IMR-90 (cell line): ENCODE results near the gene SHROOM3. TPM values are rescaled to one million over a fixed set of nuclear protein-coding genes. Genes with fewer than 3 reads are reported as not detected.

Source experiments
- ATAC-seq: fragments of 200-7000 bp; cut with Tn5 transposase; 2 replicates; pipeline ENCODE4 v1.9.1; 2020; ENCODE audit warnings: low read depth, mild to moderate bottlenecking, moderate library complexity
- BruUV-seq: library from RNA; stranded (reverse); fragments of 400-500 nt; replicated peaks from 2 replicates; lab custom pipeline; 2021; lab: Mats Ljungman, UMichigan
- CTCF ChIA-PET: fragments of 300-600 bp; formaldehyde crosslinking; extraction: SDS; loops from one replicate; lab custom pipeline; 2021; ENCODE audit warnings: antibody characterized with exemption; lab: Yijun Ruan, JAX
- POLR2A ChIA-PET: fragments of 300-600 bp; sonication (Branson Sonifier 250); formaldehyde crosslinking; loops from one replicate; lab custom pipeline; 2022; ENCODE audit warnings: antibody characterized with exemption; ENCODE audit not compliant: unreplicated experiment; lab: Charles Lee
- DNase-seq: peaks from one replicate; pipeline ENCODE4 v3.0.0; 2013
- H2AFZ ChIP-seq: replicated peaks from 2 replicates; pipeline ENCODE3; 2013; ENCODE audit warnings: low read length, mild to moderate bottlenecking; ENCODE audit not compliant: poor library complexity
- H2AK5ac ChIP-seq: 2 replicates; pipeline ENCODE4 v1.6.1; 2013; ENCODE audit warnings: low read depth, low read length, inconsistent platforms
- H2AK9ac ChIP-seq: replicated peaks from 2 replicates; pipeline ENCODE3; 2013; ENCODE audit warnings: mild to moderate bottlenecking, low read depth, low read length, moderate library complexity; ENCODE audit not compliant: poor library complexity
- H2BK120ac ChIP-seq: 2 replicates; pipeline ENCODE4 v1.6.1; 2013; ENCODE audit warnings: low read depth, low read length, inconsistent platforms
- H2BK15ac ChIP-seq: 3 replicates; pipeline ENCODE4 v1.6.1; 2013; ENCODE audit warnings: low read depth, low read length, inconsistent platforms
- H2BK20ac ChIP-seq: 2 replicates; pipeline ENCODE4 v1.6.1; 2013; ENCODE audit warnings: low read depth, mild to moderate bottlenecking, inconsistent platforms, low read length, moderate library complexity
- H2BK5ac ChIP-seq: 2 replicates; pipeline ENCODE4 v1.6.1; 2013; ENCODE audit warnings: mild to moderate bottlenecking, low read depth, low read length, inconsistent platforms; ENCODE audit not compliant: poor library complexity, severe bottlenecking
- H3K14ac ChIP-seq: replicated peaks from 2 replicates; pipeline ENCODE4 v1.6.1; 2013; ENCODE audit warnings: low read depth, low read length, inconsistent platforms
- H3K18ac ChIP-seq: 2 replicates; pipeline ENCODE4 v1.6.1; 2013; ENCODE audit warnings: low read depth, low read length, control low read depth
- H3K23ac ChIP-seq: 2 replicates; pipeline ENCODE4 v1.6.1; 2013; ENCODE audit warnings: low read depth, low read length, inconsistent platforms
- H3K27ac ChIP-seq: 2 replicates; pipeline ENCODE4 v1.5.1; 2013; ENCODE audit warnings: mild to moderate bottlenecking, control low read depth, low read length; ENCODE audit not compliant: insufficient read depth
- H3K27me3 ChIP-seq: 2 replicates; pipeline ENCODE4 v1.6.1; 2013; ENCODE audit warnings: low read length; ENCODE audit not compliant: control insufficient read depth, insufficient read depth
- H3K36me3 ChIP-seq: 2 replicates; pipeline ENCODE4 v1.6.1; 2013; ENCODE audit warnings: low read length, mixed read lengths; ENCODE audit not compliant: control insufficient read depth, insufficient read depth
- H3K4ac ChIP-seq: 2 replicates; pipeline ENCODE4 v1.6.1; 2013; ENCODE audit warnings: low read depth, low read length, inconsistent platforms
- H3K4me1 ChIP-seq: 2 replicates; pipeline ENCODE4 v1.6.1; 2013; ENCODE audit warnings: low read length, mixed read lengths; ENCODE audit not compliant: control insufficient read depth, insufficient read depth
- H3K4me2 ChIP-seq: 2 replicates; pipeline ENCODE4 v1.6.1; 2013; ENCODE audit warnings: low read depth, mild to moderate bottlenecking, control low read depth, low read length, moderate library complexity
- H3K4me3 ChIP-seq: 2 replicates; pipeline ENCODE4 v1.5.1; 2013; ENCODE audit warnings: low read depth, mild to moderate bottlenecking, control low read depth, low read length, moderate library complexity; ENCODE audit not compliant: insufficient read depth
- H3K56ac ChIP-seq: 2 replicates; pipeline ENCODE4 v1.6.1; 2013; ENCODE audit warnings: low read length, inconsistent platforms; ENCODE audit not compliant: insufficient read depth; ENCODE audit errors: extremely low read depth
- H3K79me1 ChIP-seq, 2 experiments: 2 replicates each; pipeline ENCODE4 v1.6.1; 2013; ENCODE audit warnings: low read length in 2 of 2, inconsistent platforms in 1 of 2, low read depth in 1 of 2
- H3K9ac ChIP-seq: 2 replicates; pipeline ENCODE4 v1.6.1; 2013; ENCODE audit warnings: low read depth, low read length, control low read depth
- H3K9me1 ChIP-seq: 2 replicates; pipeline ENCODE4 v1.6.1; 2013; ENCODE audit warnings: low read length, inconsistent platforms; ENCODE audit not compliant: insufficient read depth
- H3K9me3 ChIP-seq: 2 replicates; pipeline ENCODE4 v1.6.1; 2013; ENCODE audit warnings: low read length; ENCODE audit not compliant: control insufficient read depth, insufficient read depth
- H4K20me1 ChIP-seq: 2 replicates; pipeline ENCODE4 v1.6.1; 2013; ENCODE audit warnings: low read length, inconsistent platforms; ENCODE audit not compliant: insufficient read depth
- H4K5ac ChIP-seq: 2 replicates; pipeline ENCODE4 v1.6.1; 2013; ENCODE audit warnings: mild to moderate bottlenecking, low read depth, low read length, control low read depth
- H4K8ac ChIP-seq, 2 experiments: 2 replicates each; pipeline ENCODE4 v1.6.1; 2013; ENCODE audit warnings: low read depth in 2 of 2, low read length in 2 of 2, control low read depth in 1 of 2, inconsistent platforms in 1 of 2
- H4K91ac ChIP-seq: 2 replicates; pipeline ENCODE4 v1.6.1; 2013; ENCODE audit warnings: low read depth, low read length, inconsistent platforms; ENCODE audit not compliant: insufficient read depth
- MAFK ChIP-seq: IDR thresholded peaks from 2 replicates; pipeline ENCODE4 v1.6.1; 2012; ENCODE audit warnings: low read depth, low read length, improper control_type of control experiment
- SMC3 ChIP-seq: fragments of 150-350 bp; IDR thresholded peaks from 2 replicates; pipeline ENCODE4 v1.6.1; 2016; ENCODE audit warnings: low read depth, mild to moderate bottlenecking, antibody characterized with exemption, low read length, moderate library complexity
- WGBS, 2 experiments: methylation state at CpG; one replicate each; pipeline versions ENCODE4 v1.1.5 to v1.1.7; 2013; ENCODE audit warnings: missing lambda C conversion rate in 2 of 2; ENCODE audit not compliant: insufficient read length in 1 of 2; ENCODE audit errors: extremely low coverage in 2 of 2; 5-methylcytosine and 5-hydroxymethylcytosine counted together
- dilution Hi-C: fragments of 300-500 bp; cut with HindIII; formaldehyde crosslinking; loops from one replicate; pipeline ENCODE4 v1.14.3; 2018; ENCODE audit warnings: low sequenced_read_pairs; ENCODE audit not compliant: unreplicated experiment
- in situ Hi-C: fragments of 300-500 bp; cut with MboI; formaldehyde crosslinking; loops from 3 replicates; pipeline ENCODE4 v1.14.3; 2019; ENCODE audit warnings: low sequenced_read_pairs, inconsistent platforms, mixed read lengths
- intact Hi-C: fragments of 100-400 bp; cut with micrococcal nuclease; formaldehyde crosslinking; loops from 2 replicates; pipeline ENCODE4 v1.10.0; 2022
- polyA plus RNA-seq, 3 experiments: library from polyadenylated mRNA; depleted of rRNA; stranded (reverse); fragments of >200 nt; gene quantifications; 2 replicates each; pipeline ENCODE4 v1.2.3, GENCODE V29; 2012; ENCODE audit warnings: low replicate concordance in 1 of 3
- total RNA-seq: library from RNA; depleted of rRNA; stranded (reverse); fragments of >200 nt; gene quantifications from 2 replicates; pipeline ENCODE4 v1.2.3, GENCODE V29; 2012
- TF ChIP-seq, protein P1 (sequence below): conservative IDR thresholded peaks from 2 replicates; pipeline ENCODE4 v1.5.1; 2012; ENCODE audit warnings: mild to moderate bottlenecking, low read depth, low read length, improper control_type of control experiment

The SHROOM3 gene
- total and polyA plus RNA-seq, 2 of the 4 experiments (the other 2 are of a cell fraction), result 10.8 to 19.5 TPM

DNA sequence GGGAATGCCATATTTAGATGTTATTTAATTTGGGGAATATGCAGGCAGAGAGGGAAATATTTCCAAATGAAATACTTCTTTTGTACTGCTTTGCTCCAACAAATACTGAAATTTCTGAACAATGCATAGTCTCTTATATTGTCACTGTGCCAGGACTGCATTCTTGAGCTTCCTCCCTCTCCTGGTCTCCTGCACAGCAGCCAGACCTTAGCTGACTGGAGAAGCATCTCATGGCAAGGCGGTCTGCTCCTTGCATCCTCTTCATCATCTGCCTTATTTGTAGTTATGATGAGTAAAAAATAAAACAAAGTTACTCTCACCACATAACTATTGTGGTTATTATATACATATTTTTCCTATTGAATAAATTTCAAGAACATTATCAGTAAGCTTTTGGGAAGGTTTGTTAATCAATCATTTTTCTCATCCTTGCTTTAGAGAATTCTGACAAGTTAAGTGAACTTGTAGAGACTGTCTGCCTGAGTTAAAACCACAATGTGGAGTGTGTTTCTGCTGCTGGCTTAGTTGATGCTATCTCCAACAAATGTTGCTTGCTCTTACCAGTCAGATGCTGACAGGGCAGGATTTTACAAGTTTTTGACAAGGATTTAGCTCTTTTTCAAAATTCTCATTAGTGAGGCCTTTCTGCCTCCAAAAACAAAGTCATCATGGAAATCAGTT lies 309.4 kb downstream of the SHROOM3 start:
- peak overlapping the region; percentile 89 for H3K14ac ChIP-seq
- H2AK9ac ChIP-seq, result no peak overlapping the region
- H2BK5ac ChIP-seq, result peak overlapping the region; percentile 93
- peak overlapping the region; percentile 73; the same call in 1 of the 2 replicates for H3K4me2 ChIP-seq
- peak overlapping the region; percentile 73 for H3K56ac ChIP-seq
- no peak overlapping the region; the same call in 1 of the 2 replicates for H3K4me3 ChIP-seq
- no peaks in the 10 kb centered on the region for H3K9me3 ChIP-seq
- H3K4ac ChIP-seq, result peak overlapping the region; percentile 92
- peak; percentile 61; the same call in 1 of the 2 replicates for ATAC-seq
- H3K27ac ChIP-seq, result peak overlapping the region; percentile 81
- peak; percentile 83 for DNase-seq
- ChIA-PET CTCF (interaction anchor here (0.6 to 1.5 kb wide), 2 partner anchors 9 to 54 kb away, joined by 4 read pairs; no protein-coding TSS in a partner anchor), POLR2A (interaction anchor here (0.6 to 1.5 kb wide), 3 partner anchors 9 to 166 kb away, joined by 3 to 5 read pairs (median 4); no protein-coding TSS in a partner anchor)
- peak overlapping the region; percentile 86 for H4K91ac ChIP-seq
- dilution Hi-C loops (no loop called here), in situ Hi-C loops (no loop called here), intact Hi-C loops (no loop called here)
- no TSS peak for BruUV-seq
- peak overlapping the region; percentile 85 for H2AK5ac ChIP-seq
- H2AFZ ChIP-seq, result no peak overlapping the region
- H3K23ac ChIP-seq, result peak overlapping the region; percentile 86
- TF ChIP-seq, protein P1, sequence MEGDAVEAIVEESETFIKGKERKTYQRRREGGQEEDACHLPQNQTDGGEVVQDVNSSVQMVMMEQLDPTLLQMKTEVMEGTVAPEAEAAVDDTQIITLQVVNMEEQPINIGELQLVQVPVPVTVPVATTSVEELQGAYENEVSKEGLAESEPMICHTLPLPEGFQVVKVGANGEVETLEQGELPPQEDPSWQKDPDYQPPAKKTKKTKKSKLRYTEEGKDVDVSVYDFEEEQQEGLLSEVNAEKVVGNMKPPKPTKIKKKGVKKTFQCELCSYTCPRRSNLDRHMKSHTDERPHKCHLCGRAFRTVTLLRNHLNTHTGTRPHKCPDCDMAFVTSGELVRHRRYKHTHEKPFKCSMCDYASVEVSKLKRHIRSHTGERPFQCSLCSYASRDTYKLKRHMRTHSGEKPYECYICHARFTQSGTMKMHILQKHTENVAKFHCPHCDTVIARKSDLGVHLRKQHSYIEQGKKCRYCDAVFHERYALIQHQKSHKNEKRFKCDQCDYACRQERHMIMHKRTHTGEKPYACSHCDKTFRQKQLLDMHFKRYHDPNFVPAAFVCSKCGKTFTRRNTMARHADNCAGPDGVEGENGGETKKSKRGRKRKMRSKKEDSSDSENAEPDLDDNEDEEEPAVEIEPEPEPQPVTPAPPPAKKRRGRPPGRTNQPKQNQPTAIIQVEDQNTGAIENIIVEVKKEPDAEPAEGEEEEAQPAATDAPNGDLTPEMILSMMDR, result no peak
- TF ChIP-seq MAFK, result peak; percentile 81
- TF ChIP-seq SMC3, result 0 out of 2 replicates have a peak, but pooled peaks have one; percentile 13
- H4K8ac ChIP-seq, result peak overlapping the region; percentile 64 to 91; a peak in 3 of 4 replicates
- H3K79me1 ChIP-seq, result peaks cover 5 to 51% of the 10 kb centered on the region in 2 experiments
- peaks cover 13% of the 10 kb centered on the region for H3K36me3 ChIP-seq
- peak overlapping the region; percentile 94 for H2BK120ac ChIP-seq
- H3K27me3 ChIP-seq, result no peaks in the 10 kb centered on the region
- H3K4me1 ChIP-seq, result peaks cover 22% of the 10 kb centered on the region
- H3K9ac ChIP-seq, result peak overlapping the region; percentile 76; the same call in 1 of the 2 replicates
- peak overlapping the region; percentile 91 for H2BK20ac ChIP-seq
- no CpG with 5 or more reads among the region's 1 CpG for WGBS, 2 experiments
- H2BK15ac ChIP-seq, result peak overlapping the region; percentile 75; the same call in 2 of the 3 replicates
- H4K20me1 ChIP-seq, result no peaks in the 10 kb centered on the region
- peak overlapping the region; percentile 91 for H3K18ac ChIP-seq
- peak overlapping the region; percentile 69; the same call in 1 of the 2 replicates for H4K5ac ChIP-seq
- H3K9me1 ChIP-seq, result peaks cover 5% of the 10 kb centered on the region
